ENCODE data around the gene C4orf46.
"Not testable (repeated sequence)": the region's sequence is repeated elsewhere in the genome, so short reads cannot be mapped to it uniquely, and the experiment has no call there.

Gene C4orf46

GRCh38 chr4:158671665-158671914 is at the start of gene C4orf46:
Gene C4orf46 (minus strand): TSS chr4:158671887. CDS start chr4:158671801, 86 bp downstream.
- no peak for DNase-seq

- DNase-seq = no peak
These were observed 44.1 kb upstream of the C4orf46 start for GRCh38 chr4:158715802-158716201.

- DNase-seq = no peak
These were observed 43.2 kb upstream of the C4orf46 start for GRCh38 chr4:158714937-158715336.

- DNase-seq = not testable (repeated sequence)
These were observed 40.9 kb upstream of the C4orf46 start for GRCh38 chr4:158712622-158713021.

- no peak for DNase-seq
These were observed 39.1 kb upstream of the C4orf46 start for GRCh38 chr4:158710814-158711213.

- DNase-seq = no peak
These were observed 32.6 kb upstream of the C4orf46 start for GRCh38 chr4:158704274-158704673.

GRCh38 chr4:158688813-158689212 is 17.1 kb upstream of the C4orf46 start:
- no peak for DNase-seq

GRCh38 chr4:158682066-158682465 is 10.4 kb upstream of the C4orf46 start:
- DNase-seq = no peak

GRCh38 chr4:158681629-158682028 is 9.9 kb upstream of the C4orf46 start:
- DNase-seq = no peak

GRCh38 chr4:158678767-158679166 is 7.1 kb upstream of the C4orf46 start:
- no peak for DNase-seq

GRCh38 chr4:158676076-158676475 is 4.4 kb upstream of the C4orf46 start:
- DNase-seq = no peak

GRCh38 chr4:158673633-158674032 is 1.9 kb upstream of the C4orf46 start:
- no peak for DNase-seq

- DNase-seq = peak; percentile 87
These were observed 474 bp upstream of the C4orf46 start, which contains the start of gene ETFDH for GRCh38 chr4:158671915-158672806. Gene ETFDH (plus strand): TSS chr4:158672296. CDS start chr4:158672457, 161 bp downstream.

GRCh38 chr4:158670975-158671664 is 567 bp downstream of the C4orf46 start:
- peak; percentile 66 for DNase-seq

- DNase-seq = no peak
These were observed 2.4 kb downstream of the C4orf46 start for GRCh38 chr4:158669310-158669709.

GRCh38 chr4:158667651-158668198 is 4.0 kb downstream of the C4orf46 start:
- DNase-seq = no peak

- DNase-seq = no peak
These were observed 4.8 kb downstream of the C4orf46 start for GRCh38 chr4:158666892-158667291.

- no peak for DNase-seq
These were observed 6.9 kb downstream of the C4orf46 start for GRCh38 chr4:158664806-158665205.

- not testable (repeated sequence) for DNase-seq
These were observed 7.7 kb downstream of the C4orf46 start for GRCh38 chr4:158663707-158664625.

GRCh38 chr4:158663255-158663654 is 8.4 kb downstream of the C4orf46 start:
- DNase-seq = not testable (repeated sequence)

- DNase-seq = no peak
These were observed 14.4 kb downstream of the C4orf46 start for GRCh38 chr4:158657291-158657690.

- no peak for DNase-seq
These were observed 15.2 kb downstream of the C4orf46 start for GRCh38 chr4:158656439-158656838.

- no peak for DNase-seq
These were observed 18.8 kb downstream of the C4orf46 start for GRCh38 chr4:158652920-158653319.

Data from NCI-H524 treated with DMSO at 0.1 percent for 48 hours (cell line).